GM21619 (cell line): ENCODE measurements around the gene FKBP1A.

Source experiments
- ATAC-seq: cut with Tn5 transposase; IDR thresholded peaks from one replicate; pipeline ENCODE4 v1.9.1; 2021; ENCODE audit not compliant: unreplicated experiment

Gene FKBP1A

GRCh38 chr20:1388741-1389483 lies 3.9 kb downstream of the FKBP1A start:
- no peak for ATAC-seq

DNA sequence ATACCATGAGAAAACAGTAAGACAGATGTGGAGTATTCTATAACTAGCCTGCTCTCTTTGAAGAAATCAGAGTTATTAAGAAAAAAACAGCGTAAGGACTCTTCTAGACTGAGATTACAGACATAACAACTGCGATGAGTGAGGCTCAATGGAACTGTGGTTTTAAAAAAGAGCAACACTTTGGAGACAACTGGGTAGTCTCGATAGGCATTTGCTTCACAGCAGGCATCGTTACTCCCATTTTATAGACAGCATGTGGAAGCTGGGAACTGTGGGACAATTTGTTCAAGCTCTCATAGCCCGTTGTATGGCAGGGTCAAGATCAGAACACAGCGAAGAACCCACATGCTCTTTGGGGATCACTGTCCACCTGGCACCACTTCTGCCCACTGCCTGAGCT lies 4.6 kb downstream of the FKBP1A start:
- ATAC-seq: no peak

- no peak for ATAC-seq
Observed at GRCh38 chr20:1386323-1386722, 6.5 kb downstream of the FKBP1A start.

DNA sequence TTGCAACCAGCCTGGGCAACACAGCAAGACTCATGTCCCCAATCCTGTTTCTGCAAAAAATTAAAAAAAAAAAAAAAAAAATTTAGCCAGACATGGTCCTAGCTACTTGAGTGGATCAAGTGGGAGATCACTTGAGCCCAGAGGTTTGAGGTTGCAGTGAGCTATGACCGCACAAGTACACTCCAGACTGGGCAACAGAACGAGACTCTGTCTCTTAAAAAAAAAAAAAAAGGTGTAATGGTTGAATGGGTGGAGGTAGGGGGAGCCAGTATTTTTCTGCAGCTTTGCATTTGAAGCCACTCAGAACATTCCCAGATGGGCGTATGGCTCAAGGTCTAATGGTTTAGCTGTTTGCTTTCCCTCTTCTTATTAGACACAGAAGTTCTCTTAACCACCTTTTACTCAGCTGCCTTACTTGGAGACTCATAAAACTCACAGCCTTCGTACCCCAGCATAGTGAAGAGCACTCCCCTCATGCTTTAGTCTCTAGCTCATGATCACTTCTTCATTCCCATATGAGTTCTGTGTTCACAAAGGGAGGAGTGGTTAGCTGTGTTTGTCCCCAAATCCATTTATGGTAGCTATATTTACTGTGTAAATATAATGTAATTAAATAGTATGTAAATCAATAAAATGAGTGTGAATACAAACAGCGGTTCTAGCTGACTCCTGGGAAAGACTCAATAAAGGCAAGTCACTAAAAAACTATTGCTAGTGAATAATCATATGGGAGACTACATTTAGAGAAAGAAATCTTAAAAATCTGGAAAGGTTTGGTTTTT lies 9.0 kb downstream of the FKBP1A start:
- ATAC-seq: no peak

DNA sequence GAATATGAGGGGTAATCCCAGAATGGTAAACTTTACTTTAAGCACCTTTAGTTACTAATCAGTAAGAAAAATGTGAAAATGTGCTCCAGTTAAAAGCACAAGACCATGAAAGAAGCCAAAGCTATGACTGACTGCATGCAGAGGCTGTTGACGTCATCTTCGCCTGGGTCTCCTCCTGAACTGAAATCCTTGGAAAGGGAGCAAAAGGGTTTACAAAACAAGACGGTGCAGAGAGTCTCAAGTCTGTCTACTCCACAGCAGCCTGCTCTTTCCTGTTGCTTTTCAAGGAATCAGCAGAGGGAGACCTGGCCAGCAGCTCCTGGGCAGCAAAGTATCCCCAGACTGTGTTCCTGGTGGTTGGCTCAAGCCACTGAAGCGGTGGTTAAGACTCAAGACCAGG lies 10.2 kb downstream of the FKBP1A start:
- no peak for ATAC-seq

- ATAC-seq: no peak
Observed at GRCh38 chr20:1381753-1382591, 10.9 kb downstream of the FKBP1A start.

- ATAC-seq: no peak
Observed at GRCh38 chr20:1378735-1379125, 14.1 kb downstream of the FKBP1A start.

- ATAC-seq: no peak
Observed at GRCh38 chr20:1377984-1378734, 14.7 kb downstream of the FKBP1A start.

DNA sequence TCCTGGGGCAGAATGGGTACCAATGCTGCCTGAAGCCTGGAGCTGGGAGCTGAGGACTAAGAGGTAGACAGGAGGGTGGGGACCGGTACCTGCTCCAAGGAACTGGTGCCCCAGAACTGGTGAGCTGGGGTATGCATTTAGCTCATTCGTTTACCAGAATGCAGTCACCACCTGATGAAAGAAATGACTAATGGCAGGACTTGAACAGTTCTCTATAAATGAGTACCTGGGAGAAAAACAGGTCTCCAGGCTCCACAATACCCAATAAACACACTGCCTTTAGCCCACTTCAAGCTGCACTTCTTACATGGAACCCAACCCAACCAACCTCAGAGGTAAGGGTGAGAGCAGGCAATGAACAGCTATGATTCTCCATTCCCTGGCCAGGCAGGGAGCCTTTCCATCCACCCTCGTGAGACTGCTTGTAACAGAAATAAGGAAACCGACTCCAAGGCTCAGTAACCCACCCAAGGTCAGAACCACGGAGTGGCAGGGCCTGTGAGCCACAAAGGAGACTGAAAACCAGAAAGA lies 15.4 kb downstream of the FKBP1A start:
- ATAC-seq: no peak

- ATAC-seq: no peak
Observed at GRCh38 chr20:1376408-1377270, 16.2 kb downstream of the FKBP1A start.

GRCh38 chr20:1376007-1376406 lies 16.8 kb downstream of the FKBP1A start:
- no peak for ATAC-seq

- no peak for ATAC-seq
Observed at GRCh38 chr20:1375515-1375914, 17.3 kb downstream of the FKBP1A start.

DNA sequence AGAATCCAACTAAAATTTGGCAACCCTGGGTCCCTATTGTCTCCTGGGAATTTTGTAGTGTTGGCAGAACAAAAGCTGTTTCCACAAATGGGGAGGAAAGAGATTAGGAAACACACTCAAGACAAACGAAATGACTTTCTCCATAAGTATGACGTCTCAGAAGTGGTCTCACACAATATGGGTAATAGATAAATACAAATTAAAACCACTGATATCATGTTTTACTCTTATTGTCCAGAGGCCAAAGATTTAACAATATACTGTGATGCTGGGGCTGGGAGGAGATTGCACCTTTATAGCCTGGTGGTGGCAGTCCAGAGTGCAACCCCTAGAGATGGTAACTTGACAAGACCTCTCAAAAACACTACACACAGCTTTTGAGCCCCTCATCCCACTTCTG lies 18.6 kb downstream of the FKBP1A start:
- no peak for ATAC-seq

DNA sequence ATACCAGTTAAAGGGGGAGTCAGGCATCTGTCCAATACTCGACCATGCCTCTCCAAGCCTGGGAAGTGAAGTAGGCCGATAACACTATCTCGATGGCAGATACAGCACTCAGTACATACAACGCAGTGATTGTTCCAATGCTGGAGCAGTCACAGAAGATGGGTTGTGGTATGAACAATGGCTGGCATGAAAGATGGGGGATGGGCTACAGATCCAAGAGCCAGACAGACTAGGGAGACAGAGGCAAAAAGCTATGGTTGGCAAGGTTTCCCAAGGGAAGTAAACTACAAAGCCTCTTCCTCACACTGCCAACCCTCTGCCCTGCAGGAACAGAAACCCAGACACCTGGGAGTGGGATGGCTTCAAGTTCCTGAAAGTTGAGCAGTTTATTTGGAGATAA lies 19.2 kb downstream of the FKBP1A start:
- no peak for ATAC-seq

- ATAC-seq: no peak
Observed at GRCh38 chr20:1373036-1373435, 19.8 kb downstream of the FKBP1A start.

DNA sequence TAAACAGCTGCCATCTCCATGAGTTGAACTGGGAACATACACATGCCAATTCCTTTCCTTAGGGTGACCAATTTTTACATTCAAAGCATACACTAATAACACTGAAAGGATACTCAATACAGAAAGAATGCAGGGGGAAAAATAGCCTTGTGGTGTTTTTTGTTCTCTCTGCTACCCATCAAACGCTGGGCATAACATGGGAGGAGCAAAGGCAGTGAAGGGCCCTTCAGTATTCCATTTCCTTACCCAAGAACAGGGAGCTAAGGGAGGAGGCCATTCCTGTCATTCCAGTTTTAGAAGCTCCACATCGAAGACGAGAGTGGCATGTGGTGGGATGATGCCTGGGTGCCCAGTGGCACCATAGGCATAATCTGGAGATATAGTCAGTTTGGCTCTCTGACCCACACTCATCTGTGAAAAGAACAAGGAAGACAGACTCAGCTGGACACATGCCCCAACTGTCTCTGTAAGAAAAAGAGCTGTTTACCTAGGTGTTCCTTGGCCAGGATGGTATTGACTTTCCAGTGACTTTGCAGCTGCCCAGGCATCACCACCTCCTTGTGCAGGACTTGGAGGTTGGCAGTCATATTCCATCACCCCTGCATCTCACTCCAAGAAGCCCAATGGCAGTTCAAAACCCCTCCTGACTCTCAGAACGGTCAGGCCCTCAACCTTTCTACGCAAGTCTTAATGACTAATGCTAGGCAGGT lies 20.9 kb downstream of the FKBP1A start:
- no peak for ATAC-seq

GRCh38 chr20:1371202-1371782 lies 21.6 kb downstream of the FKBP1A start:
- ATAC-seq: no peak

DNA sequence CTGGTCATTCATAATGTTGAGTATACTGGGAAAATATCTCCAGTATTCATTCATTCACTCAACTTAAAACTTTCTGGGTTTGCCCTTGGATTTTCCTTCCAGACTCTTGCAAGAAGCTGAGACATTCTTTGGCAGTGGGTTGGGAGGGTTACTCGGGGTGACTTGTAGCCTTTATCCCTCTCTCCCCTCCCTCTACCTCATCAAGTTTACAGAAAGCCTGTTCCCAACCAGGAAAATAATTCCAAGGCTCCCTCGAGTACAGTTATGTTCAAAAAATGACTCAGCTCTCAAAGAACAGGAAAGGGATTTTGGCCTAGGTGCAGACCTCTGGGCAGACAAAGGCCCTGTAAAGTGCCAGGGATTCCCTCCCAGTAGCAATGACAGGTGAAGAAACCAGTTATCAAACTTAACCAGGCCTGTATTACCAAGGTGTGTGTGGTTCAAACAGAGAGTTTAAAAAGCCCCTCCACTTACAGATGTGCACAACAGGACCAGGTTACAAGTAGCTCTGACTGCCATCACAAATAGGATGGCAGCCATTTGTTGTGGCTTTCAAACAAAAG lies 22.2 kb downstream of the FKBP1A start:
- no peak for ATAC-seq
